ENCODE data around the gene ELL. TPM values are rescaled to one million over a fixed set of nuclear protein-coding genes. Genes with fewer than 3 reads are reported as not detected.

The ELL gene
- total RNA-seq, 1 experiment from 2014 or later, result 17.0 TPM

GRCh38 chr19:18436671-18437490 lies 85.0 kb downstream of the ELL start:
- no peak overlapping the region for H2BK12ac ChIP-seq (ENCODE audit: insufficient read length, low read depth, low read length)
- no peaks in the 10 kb centered on the region for H3K9me3 ChIP-seq (ENCODE audit: control insufficient read depth, low read depth, low read length)
- H3K18ac ChIP-seq (ENCODE audit: insufficient read length, low read depth, low read length), result peak overlapping the region; percentile 90
- no peak; the same call in 2 of the 3 replicates for TF ChIP-seq CTCF (conservative IDR thresholded peaks at IDR 0.05)
- H4K91ac ChIP-seq (ENCODE audit: insufficient read length, low read depth, low read length), result no peak overlapping the region
- Mint-ChIP-seq H3K4me3 (peak overlapping the region; percentile 74 to 85), H3K9me3 (no peaks in the 10 kb centered on the region; a peak in 1 of 5 replicates), H3K4me1 (peaks cover 33 to 42% of the 10 kb centered on the region in 2 experiments), H3K27ac (peak overlapping the region in 2 of 3 experiments; percentile 34 to 57; a peak in 2 of 7 replicates), H3K36me3 (ENCODE audit: insufficient read depth in 1 of 3, low read depth in 3 of 3) (peaks cover 2 to 21% (median 19%) of the 10 kb centered on the region in 3 experiments; a peak in 6 of 7 replicates), H3K27me3 (ENCODE audit: low read depth) (peaks cover 2% of the 10 kb centered on the region)
- no peak overlapping the region for H2AFZ ChIP-seq (ENCODE audit: low read length)
- peak overlapping the region; percentile 91 for H3K14ac ChIP-seq (ENCODE audit: insufficient read depth, low read length)
- H3K56ac ChIP-seq (ENCODE audit: insufficient read length, low read depth, low read length), result no peak overlapping the region
- no peak overlapping the region for H4K5ac ChIP-seq (ENCODE audit: insufficient read length, low read depth, low read length)
- H3K4me1 ChIP-seq (ENCODE audit: insufficient read depth, low read length), result peaks cover 7% of the 10 kb centered on the region; the same call in 1 of the 2 replicates
- H4K8ac ChIP-seq (replicated peaks; ENCODE audit: insufficient read length, low read depth, low read length), result no peak overlapping the region
- H2BK5ac ChIP-seq (ENCODE audit: insufficient read length, low read length), result no peak overlapping the region
- no peaks in the 10 kb centered on the region for H3K79me1 ChIP-seq (ENCODE audit: insufficient read depth, low read depth, low read length, poor library complexity, severe bottlenecking)
- H3K27me3 ChIP-seq (ENCODE audit: insufficient read depth, low read length), result no peaks in the 10 kb centered on the region
- H3T11ph ChIP-seq (ENCODE audit: low read length), result no peak overlapping the region
- no peak overlapping the region for H2BK20ac ChIP-seq (ENCODE audit: low read depth, low read length, poor library complexity, severe bottlenecking)
- H3K9ac ChIP-seq (ENCODE audit: extremely low read depth, insufficient read length, low read length), result peak overlapping the region; percentile 49
- no peaks in the 10 kb centered on the region for H3K79me2 ChIP-seq (ENCODE audit: insufficient read depth, low read length)
- H3K27ac ChIP-seq (ENCODE audit: insufficient read length, low read depth, low read length), result no peak overlapping the region
- peak; percentile 93 for DNase-seq
- no CpG with 5 or more reads among the region's 67 CpGs for WGBS (ENCODE audit: extremely low coverage, insufficient read length, low lambda C conversion rate)
- no peak overlapping the region for H2BK15ac ChIP-seq (ENCODE audit: low read depth, low read length)
- peaks cover 3% of the 10 kb centered on the region for H4K20me1 ChIP-seq (ENCODE audit: control insufficient read depth, insufficient read depth, insufficient read length)
- H2AK5ac ChIP-seq (ENCODE audit: insufficient read length, low read length), result no peak overlapping the region
- H3K4ac ChIP-seq (ENCODE audit: low read depth, low read length), result no peak overlapping the region
- H3K23ac ChIP-seq (ENCODE audit: insufficient read length, low read depth, low read length), result no peak overlapping the region
- no peak overlapping the region for H2BK120ac ChIP-seq (ENCODE audit: low read depth, low read length, poor library complexity, severe bottlenecking)
- H3K23me2 ChIP-seq (ENCODE audit: insufficient read length, low read depth, low read length, poor library complexity, severe bottlenecking), result peaks cover 16% of the 10 kb centered on the region
- H3K4me2 ChIP-seq (ENCODE audit: insufficient read depth, insufficient read length, low read length), result peak overlapping the region; percentile 58
